ENCODE data around the gene DKK3.

Gene DKK3

DNA sequence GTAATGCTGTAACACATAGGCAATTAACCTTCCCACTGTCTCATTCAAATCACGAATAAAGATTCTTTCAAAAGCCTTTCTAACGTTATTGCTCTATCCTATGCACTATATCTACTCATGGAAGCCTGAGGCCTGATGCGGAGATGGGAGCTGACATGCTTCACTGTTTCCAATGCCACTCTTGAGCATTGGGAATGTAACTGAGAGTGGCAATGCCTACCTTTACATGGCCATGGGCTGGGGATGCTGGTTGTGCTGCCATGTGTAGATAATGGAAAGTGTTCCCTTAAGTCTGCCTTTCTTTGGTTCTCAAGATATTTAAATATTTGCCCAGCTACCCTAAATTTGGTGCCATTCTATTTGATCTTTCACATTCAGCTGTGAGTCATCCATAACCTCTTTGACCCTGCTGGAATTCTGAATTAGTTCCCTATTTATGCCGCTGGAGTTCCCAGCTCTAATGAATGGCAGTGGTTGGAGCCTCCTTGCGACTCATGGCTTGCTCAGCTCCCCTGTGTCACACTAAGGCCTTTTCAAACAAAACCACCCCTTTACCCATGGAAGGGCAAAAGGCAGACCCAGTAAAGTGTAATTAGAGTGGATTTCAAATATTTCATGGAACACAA, 21.4 kb upstream of the DKK3 start:
- DNase-seq: no peak

DNA sequence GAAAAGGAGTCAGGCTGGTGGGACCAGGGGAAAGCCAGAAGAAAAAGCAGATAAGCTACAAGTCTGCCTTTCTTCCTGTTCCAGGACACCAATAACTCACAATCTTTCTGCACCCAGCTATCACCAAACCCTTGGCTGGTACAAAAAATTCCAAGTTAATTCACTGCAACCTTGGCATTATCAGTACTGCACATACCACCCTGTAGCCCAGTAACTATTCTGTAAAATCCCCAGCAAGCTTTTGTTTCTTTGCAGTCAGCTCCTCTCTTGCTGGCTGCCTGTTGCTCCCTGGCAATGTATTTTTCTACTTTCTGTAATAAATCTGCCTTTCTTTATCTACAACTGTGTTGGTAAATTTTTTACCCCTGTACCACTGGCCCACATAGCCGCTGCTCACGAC, 20.7 kb upstream of the DKK3 start:
- DNase-seq: no peak

DNA sequence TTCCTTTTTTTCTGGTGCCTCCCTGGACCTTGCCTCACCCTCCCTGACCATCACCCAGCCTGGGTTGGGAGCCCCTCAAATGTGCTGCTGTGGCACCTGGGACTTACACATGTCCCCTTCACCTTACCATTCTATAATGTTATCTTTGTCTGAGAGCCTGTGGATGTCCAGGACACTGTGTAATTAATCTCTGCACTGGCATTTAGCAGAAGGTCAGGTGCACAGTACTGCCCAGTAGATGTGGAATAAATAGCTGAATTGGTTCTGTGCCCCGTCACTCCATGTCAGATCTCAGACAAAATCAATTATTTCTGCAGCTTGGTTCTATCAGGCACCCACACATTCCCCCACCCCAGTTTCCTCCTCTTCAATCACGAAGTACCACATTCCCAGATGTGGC, 19.9 kb upstream of the DKK3 start:
- DNase-seq: no peak

DNA sequence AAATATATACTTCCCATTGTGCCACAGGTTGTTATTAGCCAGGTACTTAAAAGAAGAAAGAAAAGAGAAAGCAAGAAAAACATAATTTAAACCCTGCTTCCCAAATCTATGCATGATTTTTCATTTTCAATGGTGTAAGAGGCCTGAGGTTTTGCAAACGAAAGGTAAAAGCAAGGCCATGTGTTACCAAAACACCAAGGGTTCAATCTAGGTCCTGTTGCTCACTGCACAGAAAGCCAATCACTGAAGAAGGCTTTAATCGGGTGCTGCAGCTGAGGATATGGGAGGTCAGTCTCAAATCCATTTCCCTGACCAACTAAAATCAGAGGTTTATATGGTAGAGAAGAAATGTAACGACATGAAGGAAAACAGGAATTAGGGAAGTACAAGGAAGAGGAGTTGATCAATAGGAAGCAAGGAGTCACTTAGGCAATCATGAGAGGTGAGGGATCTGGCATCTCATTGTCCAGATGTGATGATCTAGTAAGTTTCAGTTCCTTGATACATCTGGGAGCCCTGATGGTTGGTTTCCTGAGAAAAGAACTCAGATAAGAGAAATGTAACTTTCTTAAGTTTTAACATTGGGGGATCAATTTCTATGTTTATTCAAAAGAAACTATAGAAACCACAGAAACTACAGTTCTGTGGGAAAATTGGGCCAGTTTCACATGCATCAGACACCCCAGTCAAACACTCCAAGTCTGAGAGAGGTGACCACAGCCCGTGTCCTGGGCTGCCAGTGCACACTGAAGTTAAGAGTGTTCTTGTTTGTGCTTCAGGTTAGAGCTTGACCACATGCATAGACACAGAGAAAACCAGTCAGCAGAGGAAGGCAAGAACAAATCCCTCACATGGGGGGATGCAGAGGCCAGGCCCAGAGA, 18.1 kb upstream of the DKK3 start:
- DNase-seq: no peak

DNA sequence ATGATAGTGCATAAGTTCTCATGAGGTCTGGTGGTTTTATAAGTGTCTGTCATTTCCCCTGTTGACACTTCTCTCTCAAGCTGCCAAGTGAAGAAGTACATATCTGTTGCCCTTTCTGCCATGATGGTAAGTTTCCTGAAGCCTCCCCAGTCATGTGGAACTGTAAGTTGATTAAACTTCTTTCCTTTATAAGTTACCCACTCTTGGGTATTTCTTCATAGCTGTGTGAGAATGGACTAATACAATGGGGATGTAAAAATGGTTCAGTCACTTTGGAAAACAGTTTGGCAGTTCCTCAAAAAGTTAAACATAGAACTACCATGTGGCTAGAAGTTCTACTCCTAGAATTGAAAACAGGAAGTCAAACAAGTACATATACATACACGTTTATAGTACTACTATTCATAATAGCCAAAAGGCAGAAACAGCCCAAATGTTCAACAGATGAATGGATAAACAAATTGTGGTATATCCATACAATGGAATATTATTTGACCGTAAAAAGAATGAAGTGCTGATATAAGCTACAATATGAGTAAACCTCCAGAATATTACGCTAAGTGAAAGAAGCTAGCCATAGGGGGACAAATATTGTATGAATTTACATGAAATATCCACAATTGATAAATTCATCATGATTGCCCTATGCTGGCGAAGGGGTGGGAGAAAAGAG, 16.0 kb upstream of the DKK3 start:
- DNase-seq: no peak

DNA sequence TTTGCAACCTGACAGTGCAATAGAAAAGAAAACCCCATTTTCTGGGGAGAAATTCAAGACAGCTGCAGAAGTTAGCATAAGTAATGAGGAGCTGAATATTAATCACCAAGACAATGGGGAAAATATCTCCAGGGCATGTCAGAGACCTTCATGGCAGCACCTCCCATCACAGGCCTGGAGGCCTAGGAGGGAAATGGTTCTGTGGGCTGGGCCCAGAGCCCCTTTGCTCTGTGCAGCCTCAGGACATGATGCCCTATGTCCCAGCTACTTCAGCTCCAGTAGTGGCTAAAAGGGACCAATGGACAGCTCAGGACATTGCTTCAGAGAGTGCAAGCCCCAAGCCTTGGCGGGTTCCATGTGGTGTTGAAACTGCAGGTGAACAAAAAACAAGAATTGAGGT, 14.6 kb upstream of the DKK3 start:
- no peak for DNase-seq

DNA sequence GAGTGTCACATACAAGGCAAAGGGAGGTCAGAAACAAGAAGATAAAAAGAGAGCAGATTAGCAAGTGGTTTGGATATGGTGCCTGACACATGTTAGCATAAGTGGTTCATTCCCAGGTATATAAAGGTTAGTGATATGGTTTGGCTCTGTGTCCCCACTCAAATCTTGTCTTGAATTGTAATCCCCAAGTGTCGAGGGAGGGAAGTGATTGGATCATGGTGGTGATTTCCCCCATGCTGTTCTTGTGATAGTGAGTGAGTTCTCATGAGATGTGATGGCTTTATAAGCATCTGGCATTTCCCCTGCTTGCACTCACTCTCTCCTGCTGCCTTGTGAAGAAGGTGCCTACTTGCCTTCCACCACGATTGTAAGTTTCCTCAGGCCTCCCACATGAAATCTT, 12.1 kb upstream of the DKK3 start:
- DNase-seq: no peak

DNA sequence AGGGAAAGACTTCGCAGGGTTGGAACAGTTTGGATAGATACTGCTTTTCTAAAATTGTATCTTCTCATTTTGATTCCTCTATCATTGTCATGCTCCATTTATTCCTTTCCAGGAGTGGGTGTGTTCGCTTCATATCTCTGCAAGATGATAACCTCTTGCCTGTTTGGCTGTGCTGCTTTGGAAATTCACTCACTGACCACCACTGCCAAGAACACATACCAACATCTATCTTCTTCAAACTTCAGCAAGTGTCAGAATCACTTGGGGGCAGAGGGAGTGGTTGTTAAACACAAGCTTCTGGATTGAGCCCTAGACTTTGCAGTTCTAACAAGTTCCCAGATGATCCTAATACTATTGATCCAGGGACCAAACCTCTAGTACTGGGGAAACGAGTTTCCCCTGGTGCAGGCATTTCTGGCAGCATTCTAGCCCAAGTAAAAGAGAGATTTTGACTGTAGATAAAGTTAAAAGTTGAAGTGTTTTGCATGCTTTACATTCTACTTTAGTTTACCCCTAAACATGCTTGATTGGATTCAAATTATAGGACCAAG, 11.5 kb upstream of the DKK3 start:
- no peak for DNase-seq

DNA sequence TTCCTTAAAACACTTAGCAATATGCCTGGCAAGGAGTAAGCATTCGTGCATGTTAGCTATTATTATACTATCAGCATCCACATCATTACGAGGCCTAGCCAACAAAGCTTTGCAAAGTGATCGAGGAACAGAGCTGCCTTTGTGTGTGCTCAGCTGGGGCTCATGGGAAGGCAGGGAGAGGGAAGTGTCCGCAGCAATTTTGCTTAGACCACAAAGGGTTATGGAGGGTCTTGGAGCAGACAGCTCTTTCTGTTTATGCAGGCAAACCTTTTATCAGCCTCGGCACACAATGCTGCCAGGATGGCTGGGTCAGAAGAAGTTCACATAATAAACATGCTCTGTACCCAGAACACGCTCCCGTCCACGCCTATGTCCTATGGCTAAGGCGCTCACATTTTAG, 10.9 kb upstream of the DKK3 start:
- DNase-seq: no peak

DNA sequence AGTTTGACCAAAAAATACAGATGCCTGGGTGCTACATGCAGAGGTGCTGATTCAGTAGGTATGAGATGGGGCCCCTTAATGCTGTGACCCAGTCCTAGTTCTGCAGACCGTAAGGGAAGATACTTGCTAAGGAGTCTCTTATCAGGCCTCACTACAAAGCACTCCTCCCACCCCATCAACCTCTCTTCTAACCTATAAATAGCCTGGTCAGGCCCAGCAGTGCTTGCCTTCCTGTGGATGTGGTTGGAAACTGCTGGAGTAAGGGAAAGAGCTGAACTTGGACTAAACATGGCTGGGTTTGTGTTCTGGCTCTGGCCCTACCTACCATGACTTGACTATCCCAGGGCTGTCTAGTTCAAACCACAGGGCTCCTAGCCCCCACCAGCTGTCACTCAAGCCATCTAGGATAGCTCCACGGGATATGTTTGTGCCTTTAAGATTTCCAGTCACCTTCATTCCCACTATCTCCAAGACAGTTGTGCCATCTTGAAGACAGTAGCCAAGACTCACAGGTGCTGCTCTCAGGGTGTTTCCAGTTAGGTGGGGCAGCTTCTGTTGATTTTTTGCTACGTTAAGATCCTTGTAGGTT, 9.5 kb upstream of the DKK3 start:
- no peak for DNase-seq

DNA sequence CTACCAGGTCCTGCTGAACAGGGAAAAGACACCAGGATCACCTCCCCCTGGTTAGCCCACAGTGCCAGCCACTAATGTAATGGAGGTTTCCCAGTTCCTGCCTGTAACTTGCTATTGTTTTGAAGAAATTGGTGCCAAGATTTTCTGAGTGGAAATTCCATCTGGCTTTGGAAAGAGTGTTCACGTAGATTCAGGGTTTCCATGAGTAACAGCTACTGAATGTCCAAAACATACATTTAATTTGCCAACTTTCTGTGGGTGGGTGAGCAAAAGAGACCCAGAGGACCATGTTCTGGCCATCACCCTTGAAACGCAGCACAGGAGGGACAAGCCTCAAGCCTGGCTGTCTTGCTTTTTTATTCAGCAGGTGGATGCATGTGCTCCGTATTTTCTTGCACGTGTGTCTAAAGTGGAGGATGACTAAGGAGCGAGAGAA, 8.8 kb upstream of the DKK3 start:
- no peak for DNase-seq

DNA sequence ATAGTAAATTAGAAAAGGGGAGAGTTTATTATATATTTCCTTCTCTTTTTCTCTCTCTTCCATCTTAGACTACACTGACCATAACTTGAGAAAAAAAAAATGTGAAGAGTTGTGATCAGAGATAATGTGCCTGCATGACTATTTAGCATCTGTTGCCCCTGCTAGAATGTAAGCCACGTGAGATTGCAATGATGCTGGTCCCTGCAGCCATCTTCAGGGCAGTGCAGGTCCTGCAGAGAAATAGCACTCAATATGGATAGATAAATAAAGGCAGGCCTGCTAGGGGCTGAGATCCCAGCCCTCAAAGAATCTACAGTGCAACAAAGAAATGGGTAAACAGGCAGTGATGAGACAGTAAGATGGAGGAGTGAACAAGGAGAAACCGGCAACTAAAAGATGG, 7.8 kb upstream of the DKK3 start:
- no peak for DNase-seq

DNA sequence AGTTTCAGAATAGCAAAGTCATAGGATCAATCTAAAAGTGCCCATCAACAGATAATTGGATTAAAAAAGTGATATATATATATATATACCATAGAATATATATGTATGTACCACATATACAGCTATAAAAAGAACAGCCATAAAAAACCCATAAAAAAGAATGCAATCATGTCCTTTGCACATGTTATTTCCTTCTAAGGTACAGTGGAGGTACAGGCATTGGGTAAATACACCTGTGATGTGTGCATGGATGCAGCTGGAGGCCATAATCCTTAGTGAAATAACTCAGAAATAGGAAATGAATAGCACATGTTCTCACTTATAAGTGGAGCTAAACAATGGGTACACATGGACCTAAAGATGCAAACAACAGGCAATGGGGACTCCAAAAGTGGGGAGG, 7.1 kb upstream of the DKK3 start:
- DNase-seq: no peak

DNA sequence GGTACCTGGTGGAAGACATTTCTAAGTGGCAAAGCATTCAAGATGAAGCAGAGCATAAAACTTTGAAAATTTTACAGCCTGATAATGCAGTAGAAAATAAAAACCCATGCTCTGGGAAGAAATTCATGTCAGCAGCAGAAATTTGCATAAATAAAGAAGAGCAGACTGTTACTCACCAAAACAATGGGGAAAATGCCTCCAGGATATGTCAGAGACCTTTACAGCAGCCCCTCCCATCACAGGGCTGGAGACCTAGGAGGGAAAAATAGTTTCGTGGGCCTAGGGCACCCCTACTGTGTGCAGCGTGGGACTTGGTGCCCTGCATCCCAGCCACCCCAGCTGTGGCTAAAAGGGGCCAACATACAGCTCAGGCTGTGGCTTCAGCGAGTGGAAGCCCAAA, 5.4 kb upstream of the DKK3 start:
- no peak for DNase-seq

DNA sequence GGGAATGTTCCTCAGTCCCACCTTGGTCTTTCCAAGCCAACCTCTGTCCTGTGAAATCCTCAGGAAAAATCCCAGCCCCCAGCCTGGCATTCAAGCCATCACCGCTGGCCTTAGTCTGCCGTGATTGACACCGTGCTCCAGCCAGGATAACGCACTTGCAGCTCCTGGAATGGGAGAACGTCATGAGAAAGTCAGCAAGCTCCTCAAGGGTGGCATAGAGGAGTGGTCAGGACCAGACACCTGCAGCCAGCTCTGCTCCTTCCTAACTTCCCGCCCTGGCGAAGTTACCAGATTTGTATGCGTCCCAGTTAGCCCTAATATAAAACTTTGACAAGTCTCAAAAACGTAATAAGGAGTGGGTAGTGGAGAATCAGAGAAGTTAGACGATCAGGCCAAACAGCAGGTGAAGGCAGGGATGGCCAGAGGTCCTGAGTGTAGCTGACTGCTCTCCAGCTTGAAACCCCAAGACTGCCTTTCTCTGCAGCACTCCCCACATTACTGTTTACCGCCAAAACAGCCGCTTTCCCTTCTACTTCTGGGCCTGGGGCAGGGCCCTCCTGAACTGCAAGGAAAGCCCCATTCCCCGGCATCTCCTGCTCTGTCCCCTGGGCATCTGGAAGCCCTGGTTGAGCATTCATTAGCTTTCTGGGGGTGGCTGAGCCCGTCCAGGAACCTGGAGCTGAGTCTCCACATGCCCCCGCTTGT, 1.3 kb upstream of the DKK3 start:
- no peak for DNase-seq

DNA sequence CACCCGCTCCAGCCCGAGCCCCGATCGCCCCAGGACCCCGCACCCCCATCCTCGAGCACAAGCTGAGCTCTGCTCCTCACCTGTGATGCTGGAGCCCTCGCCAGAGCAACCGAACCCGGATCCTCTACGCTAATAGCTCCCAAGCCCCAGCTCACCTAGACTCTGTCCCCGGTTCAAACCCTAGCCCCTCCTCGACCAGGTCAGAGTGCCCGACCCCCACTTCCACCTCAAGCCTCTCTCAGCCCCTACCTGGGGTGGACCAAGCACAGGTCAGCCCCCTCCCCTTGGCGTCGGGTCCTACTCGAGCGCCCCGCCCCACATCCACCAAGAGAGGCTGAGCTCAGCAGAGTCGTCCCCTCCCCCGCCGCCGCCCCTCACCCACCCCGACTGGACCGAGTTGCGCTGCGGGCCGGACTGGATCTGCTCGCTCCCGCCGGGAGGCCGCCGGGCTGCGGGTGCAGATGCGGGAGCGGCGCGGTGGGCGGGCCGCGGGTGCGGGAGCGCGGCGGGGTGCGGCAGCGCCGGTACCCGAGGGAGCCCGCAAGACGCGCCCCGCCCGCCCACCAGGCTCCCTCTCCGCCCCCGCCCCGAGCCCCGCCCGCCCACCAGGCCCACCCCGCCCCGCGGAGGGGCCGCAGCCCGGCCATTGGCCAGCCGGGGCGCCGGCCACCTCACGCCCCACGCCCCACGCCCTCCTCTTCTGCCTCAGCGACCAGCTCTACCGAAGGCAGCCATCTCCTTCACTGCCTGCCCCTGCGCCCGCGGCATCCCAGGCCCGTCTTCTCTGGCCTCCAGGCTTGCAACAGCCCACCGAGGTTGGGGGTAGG, 577 bp upstream of the DKK3 start:
- DNase-seq: no peak

DNA sequence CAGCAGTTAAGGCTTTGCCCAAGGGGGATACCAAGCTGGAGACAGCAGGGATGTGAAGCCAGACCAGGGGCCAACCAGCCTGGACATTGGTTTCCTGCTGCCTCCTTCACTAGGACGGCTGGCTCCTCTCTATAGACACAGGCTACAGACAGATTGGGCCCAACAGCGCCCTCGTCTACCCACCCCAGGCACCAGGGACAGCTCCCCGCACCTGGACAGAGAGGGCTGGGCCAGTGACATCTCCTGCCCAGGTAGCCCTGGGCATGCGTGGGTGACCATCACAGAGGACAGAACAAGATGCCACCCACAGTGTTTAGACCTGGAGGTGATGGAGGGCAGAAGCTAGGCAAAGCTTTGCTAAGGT, 1.2 kb downstream of the DKK3 start:
- DNase-seq: no peak

DNA sequence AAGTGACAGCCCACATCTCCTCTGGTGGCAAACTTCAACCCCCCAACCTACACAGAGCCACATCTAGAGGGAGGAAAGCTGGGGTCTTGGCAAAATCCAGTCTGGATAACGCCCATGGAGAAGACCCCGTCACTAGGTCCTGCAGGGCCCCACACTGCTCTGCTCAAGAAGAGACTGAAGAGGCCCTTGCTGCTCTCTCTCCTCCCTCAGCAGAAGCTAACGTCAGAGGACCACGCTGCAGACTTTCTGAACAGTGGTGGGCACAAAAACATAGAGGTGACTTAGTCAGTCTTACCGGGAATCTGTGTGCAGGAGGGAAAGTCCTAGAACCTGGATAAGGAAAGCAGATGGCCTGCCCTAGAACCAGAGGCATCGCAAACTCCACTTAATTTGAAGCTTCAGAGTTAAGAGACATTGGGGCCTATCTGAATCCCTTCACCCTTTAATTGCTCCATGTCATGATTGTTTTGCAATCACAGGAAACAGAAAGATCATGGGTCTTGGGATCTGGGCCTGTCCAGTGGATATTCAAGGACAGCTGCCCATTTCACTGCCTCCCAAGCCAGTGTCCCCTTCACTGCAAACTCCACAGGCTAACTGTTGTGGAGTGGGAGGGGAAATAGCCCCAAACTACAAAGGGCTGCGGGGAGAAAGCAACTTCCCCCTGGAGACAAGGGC, 1.7 kb downstream of the DKK3 start:
- DNase-seq: no peak

DNA sequence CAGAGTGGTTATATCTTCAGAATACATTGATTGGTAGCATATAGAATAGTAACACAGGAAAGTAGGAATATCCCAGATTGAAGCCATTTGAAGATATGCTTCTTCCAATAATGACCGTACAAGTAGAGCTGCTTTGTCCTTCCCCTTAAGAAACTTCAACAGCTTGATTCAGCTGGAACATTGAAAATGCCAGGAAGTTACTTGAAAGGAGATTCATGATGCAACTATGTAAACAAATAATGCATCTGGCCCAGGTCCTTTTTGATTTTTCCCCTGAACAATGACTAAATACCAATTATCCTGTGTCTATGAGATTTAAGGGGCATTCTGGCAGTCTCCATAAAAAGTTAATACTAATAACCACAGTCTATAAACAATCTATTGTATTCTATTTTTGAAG, 3.0 kb downstream of the DKK3 start:
- no peak for DNase-seq

DNA sequence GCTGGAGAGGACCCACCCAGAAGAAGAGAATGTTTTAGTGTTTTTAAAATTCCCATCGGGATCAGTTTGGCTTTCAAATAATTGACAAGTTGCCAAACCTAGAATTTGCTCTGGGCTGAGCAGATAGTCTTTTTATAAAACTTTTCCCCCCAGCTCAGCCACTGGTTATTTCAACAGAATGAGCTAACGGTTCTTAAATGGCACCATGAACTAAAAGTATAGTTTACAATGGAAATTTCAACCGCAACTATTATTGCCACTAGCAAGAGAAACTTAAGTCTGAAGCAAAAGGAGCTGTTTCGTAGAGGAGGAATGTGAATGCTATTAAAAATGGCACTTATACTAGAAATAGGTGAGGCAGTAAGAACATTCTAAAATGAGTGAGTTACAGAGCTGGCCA, 3.4 kb downstream of the DKK3 start:
- DNase-seq: no peak

DNA sequence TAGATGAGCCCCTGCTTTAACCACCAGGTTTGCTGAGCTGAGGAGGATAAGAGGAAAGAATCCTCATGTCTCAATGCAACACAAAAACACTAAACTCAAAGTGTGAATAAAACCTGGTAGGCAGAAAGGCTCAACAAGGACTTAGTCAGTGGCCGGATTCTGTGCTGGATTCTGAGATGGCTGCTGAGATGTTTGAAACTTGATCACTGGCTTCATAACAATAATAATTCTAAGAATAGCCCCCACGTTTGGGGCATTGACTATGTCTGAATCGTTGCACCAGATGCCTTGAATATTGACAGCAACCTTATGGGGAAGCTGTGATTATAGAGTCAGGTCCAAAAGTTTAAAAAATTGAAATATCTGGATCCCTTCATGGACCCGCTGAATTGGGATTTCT, 4.6 kb downstream of the DKK3 start:
- DNase-seq: no peak
